ENCODE data around the gene CNTNAP5.

DNA sequence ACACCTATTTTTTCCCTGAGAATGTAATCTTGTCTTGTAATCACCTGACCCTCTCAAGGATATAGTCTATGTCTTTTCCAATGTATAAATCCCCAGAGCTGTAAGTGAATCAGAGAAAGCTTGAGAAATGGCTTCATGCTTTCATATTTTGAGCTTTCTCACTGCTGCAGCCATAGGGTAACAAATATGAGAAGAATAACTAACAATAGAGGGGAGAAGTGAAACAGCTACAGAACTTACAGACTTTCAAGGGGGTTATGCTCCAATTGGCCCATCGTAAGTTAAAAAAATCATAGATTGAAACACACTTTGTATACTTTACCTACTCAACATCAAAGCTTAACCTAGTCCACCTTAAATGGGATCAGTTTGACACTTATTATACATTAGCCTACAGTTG lies 111.0 kb downstream of the CNTNAP5 start:
- TF ChIP-seq, protein P1, sequence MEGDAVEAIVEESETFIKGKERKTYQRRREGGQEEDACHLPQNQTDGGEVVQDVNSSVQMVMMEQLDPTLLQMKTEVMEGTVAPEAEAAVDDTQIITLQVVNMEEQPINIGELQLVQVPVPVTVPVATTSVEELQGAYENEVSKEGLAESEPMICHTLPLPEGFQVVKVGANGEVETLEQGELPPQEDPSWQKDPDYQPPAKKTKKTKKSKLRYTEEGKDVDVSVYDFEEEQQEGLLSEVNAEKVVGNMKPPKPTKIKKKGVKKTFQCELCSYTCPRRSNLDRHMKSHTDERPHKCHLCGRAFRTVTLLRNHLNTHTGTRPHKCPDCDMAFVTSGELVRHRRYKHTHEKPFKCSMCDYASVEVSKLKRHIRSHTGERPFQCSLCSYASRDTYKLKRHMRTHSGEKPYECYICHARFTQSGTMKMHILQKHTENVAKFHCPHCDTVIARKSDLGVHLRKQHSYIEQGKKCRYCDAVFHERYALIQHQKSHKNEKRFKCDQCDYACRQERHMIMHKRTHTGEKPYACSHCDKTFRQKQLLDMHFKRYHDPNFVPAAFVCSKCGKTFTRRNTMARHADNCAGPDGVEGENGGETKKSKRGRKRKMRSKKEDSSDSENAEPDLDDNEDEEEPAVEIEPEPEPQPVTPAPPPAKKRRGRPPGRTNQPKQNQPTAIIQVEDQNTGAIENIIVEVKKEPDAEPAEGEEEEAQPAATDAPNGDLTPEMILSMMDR (IDR thresholded peaks at IDR 0.05), result no peak
- TF ChIP-seq EZH2 (IDR thresholded peaks at IDR 0.05; ENCODE audit: borderline replicate concordance, insufficient read depth, low read depth, low read length, poor library complexity, severe bottlenecking), result no peak
